ENCODE measurements around the gene DLGAP4. TPM values are rescaled to one million over a fixed set of nuclear protein-coding genes. Genes with fewer than 3 reads are reported as not detected.

The DLGAP4 gene
- total RNA-seq, 4 donors from 2014 or later, result 38.6 to 193 (median 80.5) TPM

GRCh38 chr20:36272547-36273220, 33.5 kb upstream of the DLGAP4 start:
- Histone ChIP-seq H3K36me3 (no peaks in the 10 kb centered on the region), H3K27me3 (no peaks in the 10 kb centered on the region), H3K4me1 (no peaks in the 10 kb centered on the region), H3K9me3 (no peaks in the 10 kb centered on the region), H3K4me3 (no peak overlapping the region), H3K27ac (no peak overlapping the region)
- TF ChIP-seq CTCF (IDR thresholded peaks at IDR 0.05), result no peak
- no peak for TF ChIP-seq POLR2A (IDR thresholded peaks at IDR 0.05)
- no peak for DNase-seq
- intact Hi-C loops (cut with DNase I; ENCODE audit: low total_unique reads), result no loop called here

- intact Hi-C loops (cut with DNase I; ENCODE audit: low total_unique reads), result no loop called here
- no peaks in the 10 kb centered on the region for H3K27me3 ChIP-seq
- no peak for DNase-seq
- H3K9me3 ChIP-seq, result no peaks in the 10 kb centered on the region
- H3K27ac ChIP-seq, result no peak overlapping the region
- no peak overlapping the region for H3K4me3 ChIP-seq
- H3K36me3 ChIP-seq, result no peaks in the 10 kb centered on the region
- no peak for TF ChIP-seq CTCF (IDR thresholded peaks at IDR 0.05)
- TF ChIP-seq POLR2A (IDR thresholded peaks at IDR 0.05), result no peak
- no peaks in the 10 kb centered on the region for H3K4me1 ChIP-seq
Observed at GRCh38 chr20:36273414-36274180, 32.5 kb upstream of the DLGAP4 start.

- intact Hi-C loops (cut with DNase I; ENCODE audit: low total_unique reads), result no loop called here
- TF ChIP-seq CTCF (IDR thresholded peaks at IDR 0.05) (no peak), POLR2A (IDR thresholded peaks at IDR 0.05) (no peak)
- H3K4me1 ChIP-seq, result no peaks in the 10 kb centered on the region
- H3K27me3 ChIP-seq, result no peaks in the 10 kb centered on the region
- no peak overlapping the region for H3K27ac ChIP-seq
- no peak overlapping the region for H3K4me3 ChIP-seq
- H3K9me3 ChIP-seq, result no peaks in the 10 kb centered on the region
- H3K36me3 ChIP-seq, result no peaks in the 10 kb centered on the region
- DNase-seq, result no peak
Observed at GRCh38 chr20:36274181-36274841, 31.8 kb upstream of the DLGAP4 start.

- H3K27me3 ChIP-seq, result no peaks in the 10 kb centered on the region
- DNase-seq, result no peak
- TF ChIP-seq CTCF (IDR thresholded peaks at IDR 0.05) (no peak), POLR2A (IDR thresholded peaks at IDR 0.05) (no peak)
- no peaks in the 10 kb centered on the region for H3K4me1 ChIP-seq
- no peak overlapping the region for H3K4me3 ChIP-seq
- H3K27ac ChIP-seq, result no peak overlapping the region
- intact Hi-C loops (cut with DNase I; ENCODE audit: low total_unique reads), result no loop called here
- H3K9me3 ChIP-seq, result no peaks in the 10 kb centered on the region
- no peaks in the 10 kb centered on the region for H3K36me3 ChIP-seq
Observed at GRCh38 chr20:36275011-36275410, 31.1 kb upstream of the DLGAP4 start.
